Prostate gland (tissue), 2 donors: ENCODE data around the gene MIA.

ENCODE experiments used
- CTCF ChIP-seq, 4 experiments: fragments of 200-600 bp in 2 of 4; fragments of 450-650 bp in 2 of 4; sonication (generic) in 2 of 4; IDR thresholded peaks; 1 replicate in 3 of 4; 2 replicates in 1 of 4; pipeline ENCODE4 v1.5.1; 2016 to 2019; ENCODE audit warnings: antibody characterized with exemption in 4 of 4, mild to moderate bottlenecking in 2 of 4, moderate library complexity in 2 of 4
- POLR2A ChIP-seq: fragments of 450-650 bp; IDR thresholded peaks from one replicate; pipeline ENCODE4 v1.6.1; 2016; ENCODE audit warnings: antibody characterized with exemption, mild to moderate bottlenecking
- POLR2AphosphoS5 ChIP-seq: sonication (generic); formaldehyde crosslinking; IDR thresholded peaks from one replicate; pipeline ENCODE4 v1.6.1; 2017; ENCODE audit warnings: antibody characterized with exemption

GRCh38 chr19:40815223-40815622 lies 39.9 kb downstream of the MIA start:
- TF ChIP-seq CTCF (IDR thresholded peaks at IDR 0.05) = no peak
- TF ChIP-seq POLR2AphosphoS5 = no peak
- TF ChIP-seq POLR2A = no peak
